OCI-LY1 (cell line): Measurements from ENCODE around the gene COA6.

ENCODE experiments used
- CTCF ChIP-seq: fragments of 200-600 bp; sonication (generic), shearing (Covaris generic); IDR thresholded peaks from 2 replicates; pipeline ENCODE4 v1.5.1; 2017; ENCODE audit warnings: mild to moderate bottlenecking, antibody characterized with exemption, low read length, moderate library complexity, mixed read lengths
- EZH2 ChIP-seq: fragments of 200-600 bp; sonication (generic), shearing (Covaris generic); IDR thresholded peaks from 2 replicates; pipeline ENCODE4 v1.8.0; 2017; ENCODE audit warnings: borderline replicate concordance, mixed run types, mild to moderate bottlenecking, antibody characterized with exemption, low read length, moderate library complexity, mixed read lengths

DNA sequence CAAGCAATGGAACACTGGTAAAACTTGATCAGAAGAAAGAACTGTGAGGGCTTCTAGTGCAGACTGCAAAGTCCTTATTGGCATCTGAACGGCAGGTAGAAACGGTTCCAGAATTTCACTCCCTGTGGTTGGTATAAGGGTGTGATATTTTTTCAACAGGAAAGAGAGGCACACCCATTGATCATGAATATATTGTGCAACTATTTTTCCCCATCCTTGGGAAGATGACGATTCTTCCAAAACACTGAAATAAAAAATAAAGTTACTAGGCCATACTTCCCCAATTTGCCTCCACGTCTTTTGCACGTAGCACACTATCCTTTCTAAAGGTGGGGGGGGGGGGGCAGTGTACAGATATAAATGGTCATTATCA, 56.2 kb downstream of the COA6 start:
- TF ChIP-seq EZH2 = no peak
- no peak for TF ChIP-seq CTCF
